Endothelial cell of umbilical vein (primary cell): ENCODE data around the gene YWHAE.

Experiments
- EZH2 ChIP-seq: IDR thresholded peaks from 2 replicates; pipeline ENCODE4 v1.6.1; 2012; ENCODE audit warnings: borderline replicate concordance, low read depth, mild to moderate bottlenecking, moderate library complexity, low read length, inconsistent platforms; ENCODE audit not compliant: severe bottlenecking
- GATA2 ChIP-seq: IDR thresholded peaks from 2 replicates; pipeline ENCODE4 v1.7.0; 2011; ENCODE audit warnings: low read depth, mild to moderate bottlenecking, moderate library complexity, mixed read lengths, low read length; ENCODE audit not compliant: insufficient read length, insufficient read depth
- POLR2A ChIP-seq: IDR thresholded peaks from 2 replicates; pipeline ENCODE4 v1.6.1; 2012; ENCODE audit warnings: low read depth, mild to moderate bottlenecking, control low read depth, low read length
- TF ChIP-seq, protein P1 (sequence below), 2 donors: IDR thresholded peaks; 1 replicate in 1 of 2; 2 replicates in 1 of 2; pipeline ENCODE4 v1.5.1; 2011; ENCODE audit warnings: low read length in 2 of 2, mild to moderate bottlenecking in 2 of 2, moderate library complexity in 2 of 2, control low read depth in 1 of 2, inconsistent platforms in 1 of 2, low read depth in 1 of 2; ENCODE audit not compliant: insufficient read depth in 1 of 2; ENCODE audit errors: extremely low read depth in 1 of 2
- TF ChIP-seq, protein P2 (sequence below): IDR thresholded peaks from 2 replicates; pipeline ENCODE4 v1.6.1; 2011; ENCODE audit not compliant: insufficient read depth, insufficient read length

DNA sequence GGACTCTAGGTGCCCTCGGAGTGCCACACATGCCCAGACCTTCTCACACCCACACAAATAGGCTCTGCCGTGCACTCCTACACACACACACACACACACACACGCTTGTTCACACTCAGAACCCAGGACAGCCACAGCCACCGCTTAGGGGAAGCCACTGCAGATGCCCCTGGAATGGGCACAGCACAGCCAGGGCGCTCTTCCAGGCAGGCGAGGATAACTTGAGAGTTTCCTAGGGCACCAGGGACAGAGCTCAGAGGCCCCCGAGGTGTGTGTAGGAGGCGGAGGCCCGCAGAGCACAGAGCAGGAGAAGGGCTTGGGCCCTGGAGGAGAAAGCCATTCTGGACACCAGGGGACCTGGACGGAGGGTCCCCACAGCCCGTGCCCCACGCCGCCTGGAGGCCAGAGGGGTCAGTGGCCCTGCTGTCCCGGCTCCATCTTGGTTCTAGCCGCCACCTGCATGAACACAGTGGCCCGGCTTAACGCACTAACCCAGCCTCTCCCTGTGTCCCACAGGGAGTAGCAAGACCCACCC lies 99.6 kb downstream of the YWHAE start:
- TF ChIP-seq, protein P1, sequence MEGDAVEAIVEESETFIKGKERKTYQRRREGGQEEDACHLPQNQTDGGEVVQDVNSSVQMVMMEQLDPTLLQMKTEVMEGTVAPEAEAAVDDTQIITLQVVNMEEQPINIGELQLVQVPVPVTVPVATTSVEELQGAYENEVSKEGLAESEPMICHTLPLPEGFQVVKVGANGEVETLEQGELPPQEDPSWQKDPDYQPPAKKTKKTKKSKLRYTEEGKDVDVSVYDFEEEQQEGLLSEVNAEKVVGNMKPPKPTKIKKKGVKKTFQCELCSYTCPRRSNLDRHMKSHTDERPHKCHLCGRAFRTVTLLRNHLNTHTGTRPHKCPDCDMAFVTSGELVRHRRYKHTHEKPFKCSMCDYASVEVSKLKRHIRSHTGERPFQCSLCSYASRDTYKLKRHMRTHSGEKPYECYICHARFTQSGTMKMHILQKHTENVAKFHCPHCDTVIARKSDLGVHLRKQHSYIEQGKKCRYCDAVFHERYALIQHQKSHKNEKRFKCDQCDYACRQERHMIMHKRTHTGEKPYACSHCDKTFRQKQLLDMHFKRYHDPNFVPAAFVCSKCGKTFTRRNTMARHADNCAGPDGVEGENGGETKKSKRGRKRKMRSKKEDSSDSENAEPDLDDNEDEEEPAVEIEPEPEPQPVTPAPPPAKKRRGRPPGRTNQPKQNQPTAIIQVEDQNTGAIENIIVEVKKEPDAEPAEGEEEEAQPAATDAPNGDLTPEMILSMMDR (IDR thresholded peaks at IDR 0.05; ENCODE audit: extremely low read depth in 1 of 2, insufficient read depth in 1 of 2, low read depth in 1 of 2, low read length in 2 of 2): no peak
- no peak for TF ChIP-seq POLR2A
- TF ChIP-seq GATA2: no peak
- no peak for TF ChIP-seq EZH2
- TF ChIP-seq, protein P2, sequence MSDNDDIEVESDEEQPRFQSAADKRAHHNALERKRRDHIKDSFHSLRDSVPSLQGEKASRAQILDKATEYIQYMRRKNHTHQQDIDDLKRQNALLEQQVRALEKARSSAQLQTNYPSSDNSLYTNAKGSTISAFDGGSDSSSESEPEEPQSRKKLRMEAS: no peak
